Renal cortical epithelial cell (primary cell): ENCODE data around the gene CREG1. TPM values are rescaled to one million over a fixed set of nuclear protein-coding genes. Genes with fewer than 3 reads are reported as not detected.
"Not testable (repeated sequence)": the region's sequence is repeated elsewhere in the genome, so short reads cannot be mapped to it uniquely, and the experiment has no call there.

Source experiments
- DNase-seq: peaks from one replicate; pipeline ENCODE4 v3.0.0-alpha.2; 2011; ENCODE audit warnings: low read depth
- total RNA-seq: library from RNA; depleted of rRNA; stranded (reverse); fragments of >200 nt; gene quantifications from 2 replicates; pipeline ENCODE4 v1.2.3, GENCODE V29; 2014

Gene CREG1
- total RNA-seq, result 31.8 and 70.4 TPM in 2 replicates

DNA sequence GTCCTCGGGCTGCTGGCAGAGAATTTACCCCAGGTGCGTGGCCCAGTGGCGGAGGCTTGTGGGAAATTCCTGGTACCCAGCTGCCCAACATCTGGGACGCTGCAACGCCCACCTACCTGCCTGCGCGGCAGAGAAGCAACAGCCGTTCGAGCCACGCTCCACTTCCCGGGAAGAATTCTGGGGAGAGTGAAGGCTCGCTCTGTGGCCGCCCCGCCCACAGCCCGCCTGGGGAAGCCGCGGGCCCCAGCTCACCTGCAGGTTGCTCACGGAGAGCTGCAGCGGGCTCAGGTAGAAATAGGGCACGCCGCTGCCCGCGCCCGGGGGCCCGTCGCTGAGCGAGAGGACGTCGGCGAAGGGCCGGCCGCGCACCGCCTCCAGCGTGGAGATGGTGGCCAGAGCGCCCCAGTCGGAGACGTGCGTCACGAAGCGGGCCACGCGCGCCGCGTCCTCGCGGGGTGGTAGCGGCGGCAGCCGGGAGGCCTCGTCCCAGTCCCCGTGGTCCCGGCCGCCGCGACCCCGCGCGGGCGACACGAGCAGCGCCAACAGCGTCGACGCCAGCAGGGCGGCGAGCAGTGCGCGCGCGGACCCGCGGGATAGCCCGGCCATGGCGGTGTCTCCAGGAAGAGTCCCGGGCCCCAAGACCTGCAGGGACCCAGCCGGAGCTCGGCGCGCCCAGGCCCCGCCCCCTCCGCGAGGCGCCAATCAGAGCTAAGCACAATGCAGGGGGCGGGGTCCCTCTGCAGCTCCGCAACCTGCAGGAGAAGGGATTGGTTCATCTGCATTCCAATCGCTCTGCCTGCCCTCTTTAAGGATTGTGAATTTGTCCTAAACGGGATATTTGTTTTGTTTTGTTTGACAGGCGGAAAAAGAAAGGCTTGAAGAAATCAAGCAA, at the start of gene CREG1:
TSS of gene CREG1 (minus strand) at position 627 of the 892 bp plus-strand sequence.
- peak; percentile 84 for DNase-seq

DNA sequence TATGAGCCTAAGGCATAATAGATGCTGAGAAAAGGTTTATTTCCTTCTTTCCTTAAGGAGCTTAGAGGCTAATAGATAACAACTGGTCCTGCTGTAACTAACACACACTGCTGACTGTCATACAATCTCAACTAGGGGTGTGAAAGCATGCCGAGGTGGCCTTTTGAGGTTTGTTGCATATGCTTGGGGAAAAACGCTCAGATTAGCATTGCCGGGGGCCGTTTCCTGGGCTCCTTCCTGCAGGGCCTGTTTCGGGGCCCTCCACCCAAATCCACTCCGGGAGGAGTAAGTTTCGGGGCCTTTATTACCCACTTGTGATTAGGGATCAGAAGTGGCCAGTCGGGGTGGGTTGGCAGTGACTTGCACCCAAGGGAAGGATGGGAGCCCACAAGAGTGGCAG, 49.3 kb upstream of the CREG1 start:
- DNase-seq, result no peak

DNA sequence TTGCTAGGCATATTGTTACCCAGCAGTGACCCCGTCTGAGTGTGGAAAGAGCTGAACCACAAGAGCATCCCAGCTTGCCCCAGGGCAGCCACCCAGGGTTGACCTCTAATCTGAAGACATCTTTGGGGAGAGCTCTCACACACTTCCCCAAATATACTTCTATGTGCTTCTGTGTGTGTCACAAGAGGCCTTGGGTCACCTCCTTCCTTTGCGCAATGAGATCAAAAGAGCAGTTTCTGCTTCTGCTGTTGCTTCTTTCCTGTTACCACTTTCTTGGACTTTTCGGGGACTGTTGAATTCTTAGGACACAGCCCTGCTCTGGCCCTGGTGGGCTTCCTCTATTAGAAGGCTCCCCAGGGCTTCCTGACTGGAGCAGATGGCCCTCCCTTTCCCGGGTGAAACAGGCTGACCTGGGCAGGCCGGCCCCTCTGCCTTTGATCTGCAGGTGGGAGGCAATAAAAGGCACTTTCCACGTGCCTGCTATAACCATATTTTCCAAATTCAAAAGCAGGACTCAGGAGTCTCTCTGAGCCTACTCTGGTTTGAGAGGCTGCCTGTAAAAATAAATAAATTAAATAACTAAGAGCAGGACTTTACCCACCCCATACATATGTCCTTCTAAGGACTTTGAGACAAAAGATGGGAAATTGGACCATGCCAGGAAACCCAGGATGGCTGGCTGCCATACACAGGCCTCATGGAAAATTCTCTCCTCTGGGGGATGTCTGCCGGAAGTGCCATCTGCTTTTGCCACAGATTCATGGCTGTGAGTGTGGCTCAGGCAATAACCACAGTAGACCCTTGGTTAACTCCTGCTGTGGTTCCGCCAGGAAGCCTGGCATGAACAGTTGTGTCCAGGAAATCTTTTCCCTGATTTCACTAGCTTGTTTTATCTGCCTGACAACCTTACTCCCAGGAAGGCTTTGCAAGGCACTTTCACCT, 48.2 kb upstream of the CREG1 start:
- peak; percentile 4 for DNase-seq

DNA sequence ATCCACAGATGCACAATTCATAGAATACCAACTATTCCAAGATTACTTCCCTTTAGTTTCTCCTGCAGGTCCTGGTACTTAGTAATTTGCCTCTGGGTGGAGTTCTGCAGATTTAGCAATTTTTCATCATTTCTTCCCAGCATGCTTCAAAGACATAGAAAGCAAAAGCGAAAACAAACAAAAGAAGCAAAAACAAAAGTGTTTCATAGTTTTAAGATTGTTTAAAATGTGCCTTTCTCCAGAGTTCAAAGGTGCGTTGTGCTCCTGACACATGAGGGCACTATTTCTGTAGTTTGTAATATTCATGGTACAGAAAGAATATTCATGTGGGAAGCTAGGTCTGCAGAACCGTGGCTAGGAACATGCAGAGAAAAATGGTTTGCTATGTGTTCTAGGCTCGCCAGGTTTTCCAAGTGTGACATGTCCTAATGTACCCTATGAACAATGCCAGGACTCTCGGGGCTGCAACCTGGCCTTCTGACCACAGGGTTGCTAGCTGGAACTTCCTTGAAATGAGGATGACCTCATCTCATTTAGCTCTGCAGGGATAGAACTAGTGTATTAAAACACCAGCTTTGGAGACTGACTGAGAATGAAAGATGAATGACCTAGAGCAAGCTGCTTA, 46.5 kb upstream of the CREG1 start:
- DNase-seq, result peak; percentile 73

DNA sequence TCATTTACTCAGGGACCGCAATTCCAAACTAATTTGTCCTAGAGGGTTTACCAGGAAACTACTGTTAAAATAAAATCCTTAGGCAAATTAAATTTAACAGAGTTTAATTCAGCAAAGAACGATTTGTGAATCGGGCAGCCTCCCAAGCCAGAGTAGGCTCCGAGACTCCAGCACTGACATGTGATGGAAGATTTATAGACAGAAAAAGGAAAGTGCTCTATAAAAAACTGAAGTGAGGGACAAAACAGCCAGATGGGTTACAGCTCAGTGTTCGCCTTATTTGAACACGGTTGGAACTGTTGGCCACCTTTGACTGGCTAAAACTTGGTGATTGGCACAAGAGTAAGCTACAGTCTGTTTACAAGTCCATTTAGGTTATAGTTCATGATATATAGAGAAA, 41.3 kb upstream of the CREG1 start:
- no peak for DNase-seq

DNA sequence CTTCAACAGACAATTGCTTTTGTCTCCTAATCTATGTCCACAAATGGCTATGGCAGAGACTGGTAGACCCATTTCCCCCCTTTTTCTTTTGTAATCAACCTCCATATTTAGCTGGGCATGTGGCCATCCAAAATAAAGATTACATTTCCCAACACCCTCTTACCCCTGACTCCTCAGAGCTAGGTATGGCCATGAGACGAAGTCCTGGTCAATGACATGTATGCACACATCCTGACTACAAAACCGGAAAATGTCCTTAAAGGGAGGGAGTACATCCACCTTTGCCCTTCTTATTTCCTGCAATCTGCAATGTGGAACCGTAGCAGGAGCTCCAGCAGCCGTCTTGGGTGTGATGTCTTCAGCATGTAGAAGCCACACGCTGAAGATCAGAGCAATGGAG, 40.3 kb upstream of the CREG1 start:
- DNase-seq, result no peak

DNA sequence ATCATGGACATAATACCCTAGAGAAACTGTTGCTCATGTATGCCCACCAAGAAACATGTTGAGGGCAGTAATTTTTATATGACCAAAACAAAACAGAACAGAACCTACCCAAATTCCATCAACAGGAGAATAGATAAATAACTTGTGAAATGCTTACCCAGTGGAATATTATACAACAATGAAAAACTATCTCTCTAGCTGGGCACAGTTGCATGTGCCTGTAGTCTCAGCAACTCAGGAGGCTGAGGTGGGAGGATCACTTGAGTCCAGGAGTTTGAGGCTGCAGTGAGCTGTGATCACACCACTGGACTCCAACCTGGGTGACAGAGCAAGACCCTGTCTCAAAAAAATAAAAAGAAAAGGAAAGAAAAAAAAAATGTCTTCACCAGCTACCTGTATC, 38.9 kb upstream of the CREG1 start:
- no peak for DNase-seq

DNA sequence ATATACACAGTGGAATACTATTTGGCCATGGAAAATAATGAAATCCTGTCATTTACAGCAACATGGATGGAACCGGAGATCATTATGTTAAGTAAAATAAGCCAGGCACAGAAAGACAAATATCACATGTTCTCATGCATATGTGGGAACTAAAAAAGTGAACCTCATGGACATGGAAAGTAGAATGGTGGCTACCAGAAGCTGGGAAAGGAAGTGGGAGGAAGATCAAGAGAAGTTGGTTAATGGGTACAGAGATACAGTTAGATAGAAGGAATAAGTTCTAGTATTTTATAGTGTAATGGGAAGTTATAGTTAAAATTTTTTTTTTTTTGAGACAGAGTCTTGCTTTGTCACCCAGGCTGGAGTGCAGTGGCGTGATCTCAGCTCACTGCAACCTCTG, 34.8 kb upstream of the CREG1 start:
- DNase-seq, result no peak

DNA sequence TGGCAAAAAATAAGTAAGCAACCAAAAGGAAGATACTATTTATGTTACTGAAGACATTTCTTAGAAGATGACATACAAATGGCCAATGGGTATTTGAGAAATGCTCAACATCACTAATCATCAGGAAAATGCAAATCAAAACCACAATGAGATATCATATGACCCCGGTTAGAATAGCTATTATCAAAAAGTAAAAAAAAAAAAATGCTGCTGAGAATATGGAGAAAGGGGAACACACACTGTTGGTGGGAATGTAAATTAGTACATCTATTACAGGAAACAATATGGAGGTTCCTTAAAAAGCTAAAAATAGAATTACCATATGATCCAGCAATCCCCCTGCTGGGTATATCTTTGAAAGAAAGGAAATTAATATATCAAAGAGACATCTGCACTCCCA, 34.3 kb upstream of the CREG1 start:
- DNase-seq, result no peak

DNA sequence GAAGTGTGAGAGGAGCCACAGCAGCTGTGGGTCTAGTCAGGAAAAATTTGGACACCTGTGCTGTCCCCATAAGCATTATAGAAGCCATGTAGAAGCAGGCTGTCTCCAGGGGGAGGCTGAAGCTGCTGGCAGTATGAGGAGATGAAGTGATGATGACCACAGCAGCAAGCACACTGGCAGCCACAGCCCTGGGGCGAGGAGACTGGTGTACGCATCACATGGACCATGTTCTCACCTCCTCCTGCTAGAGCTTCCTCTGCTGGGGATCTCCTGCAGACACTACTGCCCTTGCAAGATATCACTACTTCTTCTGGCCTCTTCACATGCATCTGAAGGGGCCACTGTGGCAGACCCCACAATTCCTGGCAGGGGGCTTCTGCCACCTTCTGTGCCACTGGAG, 33.8 kb upstream of the CREG1 start:
- DNase-seq, result no peak

DNA sequence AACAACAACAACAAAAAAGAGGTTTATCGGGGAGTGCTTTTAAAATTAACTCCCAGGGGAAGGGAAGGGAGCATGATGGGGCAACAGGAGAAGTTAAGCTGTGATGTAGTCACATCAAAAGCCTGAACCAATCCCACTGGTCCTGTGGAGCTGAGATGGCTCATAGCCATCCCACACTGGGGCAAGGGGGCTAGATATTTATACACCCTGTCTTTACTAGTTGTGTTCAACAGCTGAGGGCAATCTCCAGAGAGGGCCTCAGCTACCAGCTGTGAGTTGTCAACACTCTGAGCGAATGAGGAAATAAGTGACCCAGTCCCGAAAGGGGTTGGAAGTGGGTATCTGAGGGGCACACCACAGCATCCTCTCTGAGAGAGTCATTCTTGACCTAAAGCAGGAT, 31.0 kb upstream of the CREG1 start:
- DNase-seq, result no peak

DNA sequence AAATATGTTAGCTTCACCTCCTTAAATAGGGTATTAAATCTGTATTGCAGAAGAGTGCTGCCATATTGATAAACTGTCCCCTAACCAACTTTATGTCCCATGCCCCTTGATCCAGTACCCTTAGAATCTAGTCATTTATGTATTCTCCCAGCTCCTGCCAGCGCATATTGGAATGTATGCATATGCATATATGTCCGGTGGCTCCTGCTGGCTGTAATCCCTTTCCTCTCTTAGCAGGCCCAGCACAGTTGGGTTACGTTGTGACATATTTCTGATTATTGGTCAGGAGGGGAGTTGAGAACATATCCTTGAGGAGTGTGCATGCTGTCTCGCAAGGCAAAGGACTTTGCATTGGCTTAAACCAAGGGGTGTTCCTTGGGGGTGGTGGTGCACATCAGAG, 29.2 kb upstream of the CREG1 start:
- DNase-seq, result no peak

DNA sequence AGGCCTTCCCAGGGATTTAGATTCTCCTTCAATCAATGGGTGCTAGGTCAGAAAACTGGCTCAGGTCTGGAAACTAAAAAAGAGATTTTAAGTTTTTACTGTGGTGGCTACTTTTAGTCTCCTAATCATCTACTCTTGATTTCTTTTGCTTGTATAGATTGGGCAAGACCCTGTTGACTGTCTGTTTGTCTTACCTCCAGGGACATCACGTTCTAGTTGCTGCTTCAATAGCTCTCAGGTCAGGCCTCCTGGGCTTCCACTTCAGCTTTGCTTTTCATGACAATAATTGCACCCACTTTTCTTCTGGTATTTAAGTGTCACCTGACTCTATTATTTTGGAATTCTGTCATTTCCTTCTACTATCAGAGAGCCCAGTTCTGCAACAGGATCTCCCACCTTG, 28.5 kb upstream of the CREG1 start:
- no peak for DNase-seq

DNA sequence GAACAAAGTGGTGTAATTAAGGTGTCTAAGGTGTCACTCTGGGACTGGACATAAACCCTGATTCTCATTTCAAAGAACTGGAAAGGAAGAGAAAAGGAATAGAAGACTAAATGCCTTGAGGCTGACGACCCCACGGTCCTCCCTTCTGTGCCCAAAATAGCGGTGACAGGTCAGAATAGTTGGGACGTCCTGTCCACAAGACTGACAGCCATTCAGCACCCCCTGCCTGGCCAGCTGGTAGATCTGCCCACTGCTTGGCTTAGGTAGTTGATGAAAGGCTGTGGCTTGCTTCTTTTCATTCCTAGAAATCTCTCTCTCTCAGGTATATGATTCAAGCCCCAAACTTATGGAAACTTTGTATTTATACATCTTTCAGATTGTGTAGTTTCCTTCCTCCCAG, 26.4 kb upstream of the CREG1 start:
- DNase-seq, result no peak

DNA sequence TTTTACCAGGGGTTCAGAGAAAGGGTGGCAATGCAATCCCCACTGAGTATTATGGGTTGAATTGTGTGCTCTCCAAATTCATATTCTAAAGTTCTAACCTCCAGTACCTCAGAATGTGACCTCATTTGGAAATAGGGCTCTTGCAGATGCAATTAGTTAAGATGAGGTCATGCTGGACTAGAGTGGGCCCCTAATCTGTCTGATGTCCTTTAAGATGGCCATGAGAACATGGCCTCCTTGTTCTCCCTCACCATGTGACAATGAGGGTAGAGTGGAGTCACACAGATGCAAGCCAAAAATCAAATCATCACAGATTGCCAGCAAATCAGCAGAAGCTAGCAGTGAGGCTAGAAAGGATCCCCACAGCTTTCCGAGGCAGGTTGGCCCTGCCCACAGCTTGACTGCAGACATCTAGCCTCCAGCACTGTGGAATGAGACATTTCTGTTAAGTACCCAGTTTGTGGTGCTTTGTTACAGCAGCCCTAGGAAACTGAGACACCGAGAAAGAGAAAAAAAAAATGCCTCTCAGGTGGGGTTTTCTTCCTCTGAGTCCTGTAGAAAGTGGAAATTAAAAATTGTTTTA, 25.5 kb upstream of the CREG1 start:
- no peak for DNase-seq

DNA sequence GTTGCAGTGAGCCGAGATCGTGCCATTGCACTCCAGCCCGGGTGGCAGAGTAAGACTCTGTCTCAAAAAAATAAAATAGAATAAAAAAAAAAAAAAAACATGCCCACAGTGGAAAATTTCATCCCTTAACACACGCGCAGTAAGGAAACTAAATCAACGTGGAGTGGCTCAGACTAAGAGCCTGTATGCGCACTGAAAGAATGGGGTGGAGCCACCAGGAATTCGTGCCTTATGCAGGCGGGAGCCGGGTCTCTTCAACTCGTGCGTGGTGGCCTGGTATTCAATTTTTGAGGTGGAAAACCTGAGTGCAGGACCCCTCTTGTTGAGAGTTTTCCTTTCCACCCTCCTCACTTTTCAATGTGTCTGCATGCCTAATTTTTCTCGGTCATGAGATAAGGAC, 22.1 kb upstream of the CREG1 start:
- DNase-seq, result no peak

DNA sequence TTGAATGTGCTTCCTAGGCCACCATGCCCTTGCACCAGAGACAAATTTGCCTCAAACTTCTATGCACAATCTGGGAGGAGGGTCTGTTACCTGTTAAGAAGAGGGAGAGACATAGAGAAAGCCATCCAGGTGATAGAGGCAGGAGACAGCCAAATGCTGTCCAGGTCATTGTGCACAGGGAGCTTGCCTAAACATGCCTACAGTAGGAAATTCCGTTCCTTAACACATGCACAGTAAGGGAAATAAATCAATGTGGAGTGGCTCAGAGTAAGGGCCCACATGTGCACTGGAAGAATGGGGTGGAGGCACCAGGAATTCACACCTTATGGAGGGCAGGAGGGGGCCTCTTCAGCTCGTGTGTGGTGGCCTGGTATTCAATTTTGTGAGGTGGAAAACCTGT, 19.5 kb upstream of the CREG1 start:
- DNase-seq, result no peak

DNA sequence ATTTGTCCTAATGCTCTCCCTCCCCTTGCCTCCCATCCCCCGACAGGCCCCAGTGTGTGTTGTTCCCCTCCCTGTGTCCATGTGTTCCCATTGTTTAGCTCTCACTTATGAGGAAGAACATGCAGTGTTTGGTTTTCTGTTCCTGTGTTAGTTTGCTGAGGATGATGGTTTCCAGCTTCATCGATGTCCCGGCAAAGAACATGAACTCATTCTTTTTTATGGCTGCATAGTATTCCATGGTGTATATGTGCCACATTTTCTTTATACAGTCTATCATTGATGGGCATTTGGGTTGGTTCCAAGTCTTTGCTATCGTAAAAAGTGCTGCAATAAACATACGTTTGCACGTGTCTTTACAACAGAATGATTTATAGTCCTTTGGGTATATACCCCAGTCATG, 17.1 kb upstream of the CREG1 start:
- not testable (repeated sequence) for DNase-seq

DNA sequence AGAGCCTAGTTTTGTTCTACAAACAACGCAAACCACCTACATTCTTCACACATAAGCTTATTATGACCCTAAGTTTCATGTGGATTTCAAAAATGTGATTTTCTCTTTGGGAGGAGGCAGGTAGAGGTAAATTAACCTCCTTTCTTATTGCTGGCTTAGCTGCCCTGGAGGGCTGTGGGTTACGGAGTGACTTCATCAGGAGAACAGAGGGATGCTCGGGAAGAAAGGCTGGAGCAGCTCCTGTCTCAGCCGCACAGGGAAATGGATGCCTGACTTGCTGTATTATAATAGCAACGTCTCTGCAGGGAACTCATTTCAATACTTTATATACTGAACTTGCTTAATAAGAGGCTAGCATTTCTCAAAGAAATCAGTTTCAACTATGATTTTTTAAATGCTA, 14.1 kb upstream of the CREG1 start:
- DNase-seq, result no peak

DNA sequence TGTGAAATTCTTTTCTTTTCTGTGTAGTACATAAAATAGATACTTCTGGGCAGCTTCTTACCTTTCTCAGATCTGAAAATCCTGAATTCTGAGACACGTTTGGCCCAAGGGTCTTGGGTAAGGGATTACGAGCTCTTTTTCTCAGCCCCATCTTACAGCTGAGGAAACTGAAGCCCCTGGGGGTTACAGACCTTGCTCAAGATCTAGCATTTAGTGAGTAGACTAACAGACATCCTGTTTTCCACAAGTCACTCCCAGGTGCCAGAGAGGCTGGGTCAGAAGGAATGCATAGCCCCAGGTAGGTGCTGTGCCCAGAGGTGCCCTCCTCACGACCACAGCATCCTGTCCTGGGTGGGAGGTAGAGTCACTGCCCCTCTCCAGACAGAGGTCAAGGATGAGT, 13.2 kb upstream of the CREG1 start:
- no peak for DNase-seq

DNA sequence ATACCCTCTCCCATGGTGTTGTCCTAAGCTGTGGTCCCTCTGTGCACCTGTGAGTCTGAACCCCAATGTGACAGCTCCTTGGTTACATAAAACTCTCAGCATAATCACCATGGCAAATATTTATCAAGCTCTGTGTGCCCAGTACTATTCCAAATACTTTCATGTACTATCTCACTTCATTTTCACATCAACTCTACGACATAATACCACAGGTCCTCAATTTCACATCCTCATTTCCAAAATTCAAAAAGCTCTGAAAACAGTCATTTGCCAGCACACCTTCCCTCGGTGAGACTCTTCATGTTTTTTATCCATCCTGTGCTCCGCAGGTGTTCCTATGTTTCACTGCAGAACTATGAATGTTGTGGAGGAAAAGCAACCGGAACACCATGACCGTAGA, 12.4 kb upstream of the CREG1 start:
- DNase-seq, result no peak
